HFF-Myc (cell line): ENCODE results near the gene F7.
"Not testable (repeated sequence)": the region's sequence is repeated elsewhere in the genome, so short reads cannot be mapped to it uniquely, and the experiment has no call there.

Experiments
- DNase-seq: peaks from one replicate; pipeline ENCODE4 v3.0.0-alpha.2; 2011; ENCODE audit warnings: low read depth; ENCODE audit errors: extremely low read depth
- H3K4me3 ChIP-seq: replicated peaks from 2 replicates; pipeline ENCODE4 v1.5.1; 2011; ENCODE audit warnings: low read depth, mild to moderate bottlenecking, control low read depth, low read length
- CTCF ChIP-seq: IDR thresholded peaks from 2 replicates; pipeline ENCODE4 v1.5.1; 2012; ENCODE audit warnings: mild to moderate bottlenecking, low read depth, low read length, control low read depth; ENCODE audit errors: missing control alignments

F7 gene

GRCh38 chr13:113105032-113105920 lies at the start of gene F7:
Gene F7, plus strand, starts transcription at chr13:113105791. Its CDS starts 51 bp downstream, at chr13:113105842.
- H3K4me3 ChIP-seq = no peak within 1 kb of the TSS
- TF ChIP-seq CTCF = no peak
- DNase-seq = no peak

DNA sequence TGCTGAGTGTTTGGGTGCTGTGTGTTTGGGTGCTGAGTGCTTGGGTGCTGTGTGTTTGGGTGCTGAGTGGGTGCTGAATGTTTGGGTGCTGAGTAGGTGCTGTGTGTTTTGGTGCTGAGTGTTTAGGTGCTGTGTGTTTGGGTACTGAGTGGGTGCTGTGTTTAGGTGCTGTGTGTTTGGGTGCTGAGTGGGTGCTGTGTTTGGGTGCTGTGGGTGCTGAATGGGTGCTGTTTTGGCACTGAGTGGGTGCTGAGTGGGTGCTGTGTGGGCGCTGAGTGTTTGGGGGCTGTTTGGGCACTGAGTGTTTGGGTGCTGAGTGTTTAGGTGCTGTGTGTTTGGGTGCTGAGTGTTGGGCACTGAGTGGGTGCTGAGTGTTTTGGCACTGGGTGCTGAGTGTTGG lies 48.5 kb upstream of the F7 start:
- H3K4me3 ChIP-seq = no peak overlapping the region
- DNase-seq = no peak
- TF ChIP-seq CTCF = no peak

DNA sequence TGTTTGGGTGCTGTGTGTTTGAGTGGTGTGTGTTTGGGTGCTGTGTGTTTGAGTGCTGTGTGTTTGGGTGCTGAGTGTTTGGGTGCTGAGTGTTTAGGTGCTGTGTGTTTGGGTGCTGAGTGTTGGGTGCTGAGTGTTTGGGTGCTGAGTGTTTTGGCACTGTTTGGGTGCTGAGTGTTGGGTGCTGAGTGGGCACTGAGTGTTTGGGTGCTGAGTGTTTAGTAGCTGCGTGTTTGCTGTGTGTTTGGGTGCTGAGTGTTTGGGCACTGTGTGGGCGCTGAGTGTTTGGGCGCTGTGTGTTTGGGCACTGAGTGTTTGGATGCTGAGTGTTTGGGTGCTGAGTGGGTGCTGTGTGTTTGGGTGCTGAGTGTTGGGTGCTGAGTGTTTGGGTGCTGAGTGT lies 48.0 kb upstream of the F7 start:
- not testable (repeated sequence) for DNase-seq

DNA sequence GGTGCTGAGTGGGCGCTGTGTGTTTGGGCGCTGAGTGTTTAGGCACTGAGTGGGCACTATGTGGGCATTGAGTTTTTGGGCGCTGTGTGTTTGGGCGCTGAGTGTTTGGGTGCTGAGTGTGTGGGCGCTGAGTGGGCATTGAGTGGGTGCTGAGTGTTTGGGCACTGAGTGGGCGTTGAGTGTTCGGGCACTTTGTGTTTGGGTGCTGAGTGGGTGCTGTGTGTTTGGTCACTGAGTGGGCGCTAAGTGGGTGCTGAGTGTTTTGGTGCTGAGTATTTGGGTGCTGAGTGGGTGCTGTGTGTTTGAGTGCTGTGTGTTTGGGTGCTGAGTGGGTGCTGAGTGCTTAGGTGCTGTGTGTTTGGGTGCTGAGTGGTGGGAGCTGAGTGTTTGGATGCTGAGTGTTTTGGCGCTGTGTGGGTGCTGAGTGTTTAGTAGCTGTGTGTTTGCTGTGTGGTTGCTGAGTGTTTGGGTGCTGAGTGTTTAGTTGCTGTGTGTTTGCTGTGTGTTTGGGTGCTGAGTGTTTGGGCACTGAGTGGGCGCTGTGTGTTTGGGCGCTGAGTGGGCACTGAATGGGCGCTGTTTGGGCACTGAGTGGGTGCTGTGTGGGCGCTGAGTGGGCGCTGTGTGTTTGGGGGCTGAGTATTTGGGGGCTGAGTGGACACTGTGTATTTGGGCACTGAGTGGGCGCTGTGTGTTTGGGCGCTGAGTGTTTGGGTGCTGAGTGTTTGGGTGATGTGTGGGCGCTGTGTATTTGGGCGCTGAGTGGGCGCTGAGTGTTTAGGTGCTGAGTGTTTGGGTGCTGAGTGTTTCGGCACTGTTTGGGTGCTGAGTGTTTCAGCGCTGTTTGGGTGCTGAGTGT lies 47.2 kb upstream of the F7 start:
- TF ChIP-seq CTCF = no peak
- H3K4me3 ChIP-seq = no peak overlapping the region
- DNase-seq = no peak

More for the DNA sequence above, 48.0 kb upstream of the F7 start:
- H3K4me3 ChIP-seq = not testable (repeated sequence)

DNA sequence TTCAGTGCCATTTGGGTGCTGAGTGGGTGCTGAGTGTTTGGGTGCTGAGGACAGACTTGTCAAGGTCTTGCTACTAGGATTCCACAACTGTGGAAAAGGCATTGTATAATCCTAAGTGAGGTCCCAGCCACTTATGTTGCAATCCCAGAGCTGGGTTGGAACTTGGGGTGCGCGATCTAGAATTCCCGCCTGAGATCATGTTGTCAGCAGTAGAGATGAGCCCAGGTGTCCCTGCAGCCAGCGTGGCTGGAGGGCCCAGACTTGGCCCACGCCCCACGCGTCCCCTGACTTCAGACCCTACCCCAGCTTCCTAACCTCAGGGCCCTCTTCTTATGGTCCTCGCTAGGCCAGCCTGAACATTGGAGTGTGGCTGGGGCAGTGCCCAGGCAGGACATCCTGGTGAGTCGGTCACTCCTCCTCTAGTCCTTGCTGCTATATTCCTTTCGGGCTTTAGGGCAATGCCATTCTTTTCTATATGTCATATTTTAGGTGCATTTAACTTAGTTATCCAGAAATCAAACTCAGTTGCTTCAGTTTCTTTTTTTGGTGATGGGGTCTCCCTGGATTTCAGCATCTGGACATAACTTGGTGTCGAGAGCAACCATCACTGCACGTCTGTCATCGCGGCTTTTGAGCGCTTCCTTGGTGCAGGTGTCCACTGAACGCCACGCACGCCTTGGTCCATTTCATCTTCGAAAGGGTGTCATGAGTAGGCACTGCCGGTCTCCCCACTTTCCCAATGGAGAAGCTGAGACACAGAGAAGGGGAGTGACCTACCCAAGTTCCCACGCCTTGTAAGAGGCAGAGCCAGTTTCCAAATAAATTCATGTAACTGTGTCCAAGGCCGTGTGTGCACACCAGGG lies 46.4 kb upstream of the F7 start:
- no peak overlapping the region for H3K4me3 ChIP-seq
- no peak for TF ChIP-seq CTCF
- DNase-seq = no peak

DNA sequence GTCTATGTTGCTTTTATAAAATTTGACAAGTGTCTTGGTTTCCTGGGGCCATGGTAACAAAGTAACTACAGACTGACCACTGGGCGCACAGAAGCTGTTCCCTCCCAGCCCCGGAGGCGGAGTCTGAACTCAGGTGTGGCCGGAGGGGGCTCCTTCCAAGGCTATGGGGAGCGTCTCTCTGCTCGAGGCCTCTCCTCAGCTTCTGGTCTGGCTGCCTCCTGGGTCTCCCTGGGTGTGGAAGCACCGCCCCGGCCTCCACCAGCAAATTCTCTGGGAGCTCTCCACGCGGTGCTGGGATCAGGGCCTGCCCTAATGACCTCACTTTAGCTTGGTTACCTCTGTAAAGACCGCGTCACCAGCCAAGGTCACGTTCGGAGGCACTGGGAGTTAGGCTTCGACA lies 45.7 kb upstream of the F7 start:
- H3K4me3 ChIP-seq = no peak overlapping the region
- DNase-seq = no peak
- no peak for TF ChIP-seq CTCF
